Measurements from ENCODE around the gene AFF1.

DNA sequence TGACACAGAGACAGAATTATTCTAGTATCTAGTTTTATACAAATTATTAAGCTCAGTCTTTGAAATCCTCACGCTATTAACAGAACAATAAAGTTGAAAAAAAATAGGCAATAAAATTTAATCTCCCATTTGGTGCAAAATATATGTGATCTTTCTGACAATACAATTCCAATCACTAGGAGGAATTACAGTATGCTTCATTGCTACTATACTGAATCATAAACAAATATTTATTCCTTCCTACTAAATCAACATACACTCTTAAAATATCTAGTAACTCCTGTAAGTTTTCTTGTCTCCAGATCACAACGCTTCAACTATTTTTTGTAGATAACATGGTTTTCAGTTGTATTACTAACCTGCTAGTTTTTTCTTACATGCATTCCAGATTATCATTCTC lies 239.9 kb downstream of the AFF1 start:
- TF ChIP-seq EZH2 (IDR thresholded peaks at IDR 0.05; ENCODE audit: insufficient read depth, poor library complexity, severe bottlenecking) = no peak
- TF ChIP-seq EZH2phosphoT487 (IDR thresholded peaks at IDR 0.05; ENCODE audit: insufficient read depth, low read depth) = no peak

Measured in GM23248 (cell line).